H1 (cell line): ENCODE results near the gene CELA1. TPM values are rescaled to one million over a fixed set of nuclear protein-coding genes. Genes with fewer than 3 reads are reported as not detected.

Source experiments
- CTCF ChIA-PET: fragments of 300-600 bp; sonication (Branson Sonifier 250); formaldehyde crosslinking; loops from one replicate; lab custom pipeline; 2021; ENCODE audit not compliant: partially characterized antibody; lab: Charles Lee
- POLR2A ChIA-PET: fragments of 300-600 bp; sonication (Branson Sonifier 250); formaldehyde crosslinking; loops from one replicate; lab custom pipeline; 2021; ENCODE audit warnings: inconsistent platforms; ENCODE audit not compliant: partially characterized antibody; lab: Charles Lee
- DNase-seq, 2 experiments: peaks; one replicate each; pipeline versions ENCODE4 v3.0.0 to v3.0.0-alpha.2; 2010 to 2022; ENCODE audit warnings: low spot score in 2 of 2, low read depth in 1 of 2, mixed read lengths in 1 of 2
- FAIRE-seq: peaks from 2 replicates; lab custom pipeline; 2011; peaks lifted over from hg19 to GRCh38; lab: Jason Lieb, UNC
- H2AFZ ChIP-seq: 2 replicates; pipeline ENCODE4 v1.8.1; 2012; ENCODE audit warnings: low read length, inconsistent platforms
- H2AK5ac ChIP-seq: 2 replicates; pipeline ENCODE4 v1.6.1; 2013; ENCODE audit warnings: low read depth, low read length
- H2BK120ac ChIP-seq: replicated peaks from 2 replicates; pipeline ENCODE3; 2013; ENCODE audit warnings: low read depth, low read length, inconsistent platforms
- H2BK12ac ChIP-seq: 2 replicates; pipeline ENCODE4 v1.6.1; 2013; ENCODE audit warnings: low read depth, low read length
- H2BK15ac ChIP-seq: 2 replicates; pipeline ENCODE4 v1.6.1; 2013; ENCODE audit warnings: low read length
- H2BK20ac ChIP-seq: 2 replicates; pipeline ENCODE4 v1.6.1; 2013; ENCODE audit warnings: low read length
- H2BK5ac ChIP-seq: 2 replicates; pipeline ENCODE4 v1.6.1; 2013; ENCODE audit warnings: low read depth, low read length
- H3K14ac ChIP-seq: 2 replicates; pipeline ENCODE4 v1.6.1; 2013; ENCODE audit warnings: inconsistent platforms; ENCODE audit not compliant: insufficient read length
- H3K18ac ChIP-seq: 2 replicates; pipeline ENCODE4 v1.6.1; 2013; ENCODE audit warnings: low read length; ENCODE audit errors: extremely low read depth
- H3K23ac ChIP-seq: 2 replicates; pipeline ENCODE4 v1.6.1; 2013; ENCODE audit warnings: inconsistent platforms; ENCODE audit not compliant: insufficient read length
- H3K23me2 ChIP-seq: 2 replicates; pipeline ENCODE4 v1.6.1; 2013; ENCODE audit warnings: low read depth, low read length
- H3K27ac ChIP-seq: 2 replicates; pipeline ENCODE4 v1.6.1; 2011; ENCODE audit warnings: low read depth, low read length, inconsistent platforms
- H3K27me3 ChIP-seq, 4 experiments: replicated peaks in 1 of 4; 1 replicate in 1 of 4; 2 replicates in 3 of 4; pipeline versions ENCODE4 v1.6.1 to v1.8.1; 2011 to 2013; ENCODE audit warnings: low read length in 3 of 4, mild to moderate bottlenecking in 3 of 4, inconsistent platforms in 2 of 4, mixed read lengths in 2 of 4, moderate library complexity in 1 of 4; ENCODE audit not compliant: control insufficient read depth in 3 of 4, insufficient read depth in 3 of 4; ENCODE audit errors: extremely low read depth in 1 of 4
- H3K36me3 ChIP-seq, 4 experiments: 2 replicates each; pipeline versions ENCODE4 v1.6.1 to v1.8.1; 2011 to 2013; ENCODE audit warnings: mild to moderate bottlenecking in 4 of 4, low read length in 3 of 4, moderate library complexity in 2 of 4, control low read depth in 1 of 4, inconsistent platforms in 1 of 4; ENCODE audit not compliant: insufficient read depth in 4 of 4, control insufficient read depth in 2 of 4
- H3K4ac ChIP-seq: replicated peaks from 2 replicates; pipeline ENCODE3; 2013; ENCODE audit warnings: low read length, low read depth, mixed read lengths, inconsistent platforms; ENCODE audit not compliant: insufficient read length
- H3K4me1 ChIP-seq, 4 experiments: replicated peaks in 1 of 4; 1 replicate in 1 of 4; 2 replicates in 3 of 4; pipeline versions ENCODE4 v1.6.1 to v1.8.1; 2011 to 2013; ENCODE audit warnings: low read length in 3 of 4, inconsistent platforms in 2 of 4, mixed read lengths in 1 of 4; ENCODE audit not compliant: insufficient read depth in 4 of 4, control insufficient read depth in 3 of 4
- H3K4me2 ChIP-seq, 2 experiments: 2 replicates each; pipeline versions ENCODE4 v1.6.1 to v1.8.1; 2011 to 2013; ENCODE audit warnings: low read depth in 2 of 2, low read length in 2 of 2, control low read depth in 1 of 2, inconsistent platforms in 1 of 2, mild to moderate bottlenecking in 1 of 2; ENCODE audit not compliant: insufficient read depth in 1 of 2
- H3K4me3 ChIP-seq, 4 experiments: fragments of 200-600, 300-600 bp in 1 of 4; sonication (generic), shearing (Covaris generic), sonication (Bioruptor Twin) in 1 of 4; 2 replicates each; pipeline versions ENCODE4 v1.5.1 to v1.8.1; 2011 to 2016; ENCODE audit warnings: low read length in 4 of 4, low read depth in 3 of 4, control low read depth in 2 of 4, inconsistent platforms in 2 of 4, mild to moderate bottlenecking in 2 of 4, mixed read lengths in 1 of 4, moderate library complexity in 1 of 4; ENCODE audit not compliant: insufficient read depth in 2 of 4; ENCODE audit errors: extremely low read depth in 1 of 4
- H3K56ac ChIP-seq: replicated peaks from 2 replicates; pipeline ENCODE3; 2013; ENCODE audit warnings: low read depth, mild to moderate bottlenecking, mixed read lengths, low read length, inconsistent platforms; ENCODE audit not compliant: insufficient read length
- H3K79me1 ChIP-seq: 2 replicates; pipeline ENCODE4 v1.6.1; 2013; ENCODE audit warnings: low read depth, low read length, control low read depth
- H3K79me2 ChIP-seq, 2 experiments: 2 replicates each; pipeline versions ENCODE4 v1.6.1 to v1.8.1; 2012 to 2013; ENCODE audit warnings: low read length in 2 of 2, mild to moderate bottlenecking in 2 of 2, inconsistent platforms in 1 of 2; ENCODE audit not compliant: insufficient read depth in 2 of 2, control insufficient read depth in 1 of 2
- H3K9ac ChIP-seq, 4 experiments: replicated peaks in 1 of 4; 1 replicate in 1 of 4; 2 replicates in 3 of 4; pipeline versions ENCODE4 v1.6.1 to v1.8.1; 2011 to 2013; ENCODE audit warnings: low read depth in 3 of 4, low read length in 3 of 4, control low read depth in 2 of 4, mild to moderate bottlenecking in 2 of 4, moderate library complexity in 2 of 4, inconsistent platforms in 1 of 4; ENCODE audit errors: extremely low read depth in 1 of 4
- H3K9me3 ChIP-seq, 2 experiments: 2 replicates each; pipeline versions ENCODE4 v1.6.1 to v1.8.1; 2012 to 2013; ENCODE audit warnings: mild to moderate bottlenecking in 2 of 2, moderate library complexity in 2 of 2, control low read depth in 1 of 2, inconsistent platforms in 1 of 2, low read depth in 1 of 2, low read length in 1 of 2, mixed read lengths in 1 of 2; ENCODE audit not compliant: insufficient read depth in 2 of 2
- H4K20me1 ChIP-seq, 2 experiments: replicated peaks in 1 of 2; 2 replicates each; pipeline versions ENCODE3 to v1.8.1; 2011 to 2013; ENCODE audit warnings: inconsistent platforms in 2 of 2, low read length in 2 of 2, mild to moderate bottlenecking in 1 of 2; ENCODE audit not compliant: insufficient read depth in 2 of 2, control insufficient read depth in 1 of 2
- H4K5ac ChIP-seq: 2 replicates; pipeline ENCODE4 v1.6.1; 2013; ENCODE audit warnings: low read length, low read depth, mixed read lengths, inconsistent platforms; ENCODE audit not compliant: insufficient read length
- H4K8ac ChIP-seq: 2 replicates; pipeline ENCODE4 v1.8.0; 2013; ENCODE audit warnings: mild to moderate bottlenecking, moderate library complexity, low read length, inconsistent platforms; ENCODE audit not compliant: insufficient read depth; ENCODE audit errors: extremely low read depth
- H4K91ac ChIP-seq: replicated peaks from 2 replicates; pipeline ENCODE3; 2013; ENCODE audit warnings: low read length, mixed read lengths, inconsistent platforms; ENCODE audit not compliant: insufficient read length
- RAD21 ChIP-seq, 2 experiments: IDR thresholded peaks in 1 of 2; conservative IDR thresholded peaks in 1 of 2; 2 replicates each; pipeline ENCODE4 v1.6.1; 2011; ENCODE audit warnings: low read depth in 2 of 2, low read length in 2 of 2, improper control_type of control experiment in 1 of 2, inconsistent platforms in 1 of 2, mild to moderate bottlenecking in 1 of 2, moderate library complexity in 1 of 2
- WGBS, 2 experiments: shearing (Covaris generic) in 1 of 2; methylation state at CpG; one replicate each; pipeline versions ENCODE4 v1.1.6 to v1.1.7; 2013 to 2015; ENCODE audit warnings: low lambda C conversion rate in 2 of 2, mixed read lengths in 2 of 2, inconsistent platforms in 1 of 2, low coverage in 1 of 2, missing lambda C conversion rate in 1 of 2; ENCODE audit not compliant: insufficient replicate concordance in 2 of 2, insufficient coverage in 1 of 2, insufficient read length in 1 of 2; ENCODE audit errors: extremely low coverage in 1 of 2, missing lambda C conversion rate in 1 of 2; 5-methylcytosine and 5-hydroxymethylcytosine counted together
- polyA plus RNA-seq, 7 experiments: library from polyadenylated mRNA; depleted of rRNA in 3 of 7; stranded (reverse) in 5 of 7; unstranded in 2 of 7; fragments of >200 nt in 5 of 7; fragments of 200-250 nt in 2 of 7; gene quantifications; 1 replicate in 5 of 7; 2 replicates in 1 of 7; 4 replicates in 1 of 7; pipeline versions ENCODE4 v1.2.1 to v1.2.3, GENCODE V29; 2011 to 2013; ENCODE audit warnings: missing spikeins in 2 of 7, mixed read lengths in 2 of 7
- total RNA-seq: library from RNA; stranded (reverse); fragmentation: NEBNext Ultra II Directional; extraction: Animal tissue kit (Norgen Biotek cat#: 25700); gene quantifications from 2 replicates; pipeline ENCODE4 v1.2.1, GENCODE V29; 2021
- TF ChIP-seq, protein P1 (sequence below): IDR thresholded peaks from 2 replicates; pipeline ENCODE4 v1.6.1; 2011; ENCODE audit warnings: low read length, improper control_type of control experiment
- TF ChIP-seq, protein P2 (sequence below), 3 experiments: IDR thresholded peaks; 1 replicate in 2 of 3; 2 replicates in 1 of 3; pipeline versions ENCODE4 v1.5.1 to v1.6.1; 2011; ENCODE audit warnings: low read length in 3 of 3, mild to moderate bottlenecking in 3 of 3, inconsistent platforms in 2 of 3, low read depth in 1 of 3, moderate library complexity in 1 of 3; ENCODE audit not compliant: insufficient read depth in 1 of 3; ENCODE audit errors: control extremely low read depth in 1 of 3

CELA1 gene
- total and polyA plus RNA-seq, 2 of the 8 experiments (the other 6 are each of a cell fraction or from before 2014, with no cell fraction given): 0.09 TPM; not detected in 1

DNA sequence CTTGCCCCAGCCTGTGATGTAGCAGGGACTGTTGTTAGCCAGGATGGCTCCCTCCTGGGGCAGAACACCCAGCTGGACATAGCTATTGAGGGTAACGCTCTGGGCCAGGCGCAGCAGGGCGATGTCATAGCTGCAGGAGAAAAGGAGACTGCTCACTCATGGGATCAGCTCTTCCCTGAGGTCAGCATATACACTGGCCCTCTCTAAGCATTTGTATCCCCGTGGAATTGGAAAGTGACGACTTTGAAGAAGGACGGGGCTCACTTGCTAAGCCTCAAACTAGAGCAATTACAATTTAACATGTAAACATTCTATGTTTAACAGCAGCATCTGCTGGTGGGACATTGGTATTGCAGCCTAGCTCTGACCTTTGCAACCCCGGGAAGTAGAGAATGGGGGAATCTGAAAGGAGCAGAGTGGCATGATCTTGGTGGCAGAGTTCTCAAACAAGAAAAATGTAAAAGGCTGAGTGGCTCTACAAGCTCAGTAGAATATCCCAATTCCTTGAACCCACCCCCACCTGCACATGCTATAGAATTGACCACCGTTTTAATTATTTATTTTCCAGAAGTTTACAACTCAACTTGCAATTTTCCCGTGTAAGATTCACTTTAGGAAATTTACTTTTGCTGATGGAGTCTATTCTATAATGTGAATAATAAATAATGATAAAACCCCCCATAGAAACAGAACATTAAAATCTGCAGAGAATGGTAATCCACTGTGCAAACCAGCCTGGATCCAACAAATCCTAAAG lies 5.0 kb downstream of the CELA1 start:
- H2AFZ ChIP-seq: peak overlapping the region; percentile 94
- H3K27ac ChIP-seq: no peak overlapping the region

More for the DNA sequence above, 5.0 kb downstream of the CELA1 start:
- WGBS, 2 experiments: 38% methylated on average over 9 of the region's 9 CpGs; no CpG with 5 or more reads in 1 of the 2 experiments
- Histone ChIP-seq H3K9me3 (no peaks in the 10 kb centered on the region), H3K23me2 (no peaks in the 10 kb centered on the region), H3K56ac (no peak overlapping the region)
- DNase-seq: peak in 1 of 2 experiments; percentile 79
- TF ChIP-seq, protein P1, sequence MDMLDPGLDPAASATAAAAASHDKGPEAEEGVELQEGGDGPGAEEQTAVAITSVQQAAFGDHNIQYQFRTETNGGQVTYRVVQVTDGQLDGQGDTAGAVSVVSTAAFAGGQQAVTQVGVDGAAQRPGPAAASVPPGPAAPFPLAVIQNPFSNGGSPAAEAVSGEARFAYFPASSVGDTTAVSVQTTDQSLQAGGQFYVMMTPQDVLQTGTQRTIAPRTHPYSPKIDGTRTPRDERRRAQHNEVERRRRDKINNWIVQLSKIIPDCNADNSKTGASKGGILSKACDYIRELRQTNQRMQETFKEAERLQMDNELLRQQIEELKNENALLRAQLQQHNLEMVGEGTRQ: no peak
- peak; percentile 98 for TF ChIP-seq RAD21 (IDR thresholded peaks at IDR 0.05 in 1 of 2, conservative IDR thresholded peaks at IDR 0.05 in 1 of 2; ENCODE audit: low read depth in 2 of 2, low read length in 2 of 2)
- TF ChIP-seq, protein P2, sequence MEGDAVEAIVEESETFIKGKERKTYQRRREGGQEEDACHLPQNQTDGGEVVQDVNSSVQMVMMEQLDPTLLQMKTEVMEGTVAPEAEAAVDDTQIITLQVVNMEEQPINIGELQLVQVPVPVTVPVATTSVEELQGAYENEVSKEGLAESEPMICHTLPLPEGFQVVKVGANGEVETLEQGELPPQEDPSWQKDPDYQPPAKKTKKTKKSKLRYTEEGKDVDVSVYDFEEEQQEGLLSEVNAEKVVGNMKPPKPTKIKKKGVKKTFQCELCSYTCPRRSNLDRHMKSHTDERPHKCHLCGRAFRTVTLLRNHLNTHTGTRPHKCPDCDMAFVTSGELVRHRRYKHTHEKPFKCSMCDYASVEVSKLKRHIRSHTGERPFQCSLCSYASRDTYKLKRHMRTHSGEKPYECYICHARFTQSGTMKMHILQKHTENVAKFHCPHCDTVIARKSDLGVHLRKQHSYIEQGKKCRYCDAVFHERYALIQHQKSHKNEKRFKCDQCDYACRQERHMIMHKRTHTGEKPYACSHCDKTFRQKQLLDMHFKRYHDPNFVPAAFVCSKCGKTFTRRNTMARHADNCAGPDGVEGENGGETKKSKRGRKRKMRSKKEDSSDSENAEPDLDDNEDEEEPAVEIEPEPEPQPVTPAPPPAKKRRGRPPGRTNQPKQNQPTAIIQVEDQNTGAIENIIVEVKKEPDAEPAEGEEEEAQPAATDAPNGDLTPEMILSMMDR (IDR thresholded peaks at IDR 0.05; ENCODE audit: control extremely low read depth in 1 of 3, insufficient read depth in 1 of 3, low read depth in 1 of 3, low read length in 3 of 3): peak; percentile 58 to 99 (median 88)
- TF ChIP-seq, all 59 proteins: peak for 2
- no peaks in the 10 kb centered on the region for H3K27me3 ChIP-seq
- peaks cover 0 to 3% (median 2%) of the 10 kb centered on the region in 4 experiments; a peak in 3 of 7 replicates for H3K4me1 ChIP-seq
- no peak overlapping the region for H3K18ac ChIP-seq
- H2BK12ac ChIP-seq: peak overlapping the region; percentile 96
- peak overlapping the region in 1 of 4 experiments; percentile 37; a peak in 2 of 8 replicates for H3K4me3 ChIP-seq
- no peaks in the 10 kb centered on the region for H4K20me1 ChIP-seq
- peak; percentile 71 for FAIRE-seq
- no peak overlapping the region for H3K9ac ChIP-seq
- H3K23ac ChIP-seq: no peak overlapping the region
- H2BK5ac ChIP-seq: peak overlapping the region; percentile 54; the same call in 1 of the 2 replicates
- no peak overlapping the region for H3K14ac ChIP-seq
- H4K5ac ChIP-seq: no peak overlapping the region
- no peaks in the 10 kb centered on the region for H3K79me1 ChIP-seq
- POLR2A ChIA-PET: interaction anchor here (0.7 to 1.2 kb wide), 7 partner anchors 9 to 258 kb away, joined by 3 to 7 read pairs (median 3); partner anchors contain the start of gene CSRNP2
- no peak overlapping the region for H4K91ac ChIP-seq
- no peak overlapping the region for H3K4ac ChIP-seq
- peak overlapping the region in 1 of 2 experiments; percentile 63; a peak in 3 of 4 replicates for H3K4me2 ChIP-seq
- CTCF ChIA-PET: interaction anchor here (0.6 to 7.3 kb wide), 71 partner anchors 9 to 1757 kb away, joined by 3 to 119 read pairs (median 5); partner anchors contain the start of genes BIN2, GALNT6, POU6F1 and SMAGP
- no peaks in the 10 kb centered on the region for H3K36me3 ChIP-seq
- H4K8ac ChIP-seq: no peak overlapping the region
- H2BK120ac ChIP-seq: no peak overlapping the region
- H2BK20ac ChIP-seq: no peak overlapping the region
- no peaks in the 10 kb centered on the region for H3K79me2 ChIP-seq
- H2BK15ac ChIP-seq: 0 out of 2 replicates have a peak overlapping the region, but pooled peaks have one; percentile 95
- no peak overlapping the region for H2AK5ac ChIP-seq
